Panc1 (cell line): ENCODE measurements around the gene KRT8. TPM values are rescaled to one million over a fixed set of nuclear protein-coding genes. Genes with fewer than 3 reads are reported as not detected.
A peak's percentile ranks its signal among the peaks of the same experiment; 100 is the strongest.

ENCODE experiments used
- ATAC-seq: fragments of 200-7000 bp; cut with Tn5 transposase; 2 replicates; pipeline ENCODE4 v1.9.1; 2020; ENCODE audit warnings: mild to moderate bottlenecking, moderate library complexity
- BruUV-seq: library from RNA; stranded (reverse); fragments of 400-500 nt; replicated peaks from 2 replicates; lab custom pipeline; 2021; lab: Mats Ljungman, UMichigan
- CTCF ChIA-PET: fragments of 300-600 bp; sonication (Branson Sonifier 250); formaldehyde crosslinking; loops from one replicate; lab custom pipeline; 2022; ENCODE audit warnings: antibody characterized with exemption; lab: Charles Lee
- POLR2A ChIA-PET: fragments of 300-600 bp; sonication (Branson Sonifier 250); formaldehyde crosslinking; loops from one replicate; lab custom pipeline; 2022; ENCODE audit warnings: antibody characterized with exemption; lab: Charles Lee
- DNase-seq: peaks from one replicate; pipeline ENCODE4 v3.0.0-alpha.2; 2010; ENCODE audit warnings: low read depth, low spot score
- H3K27ac ChIP-seq: 2 replicates; pipeline ENCODE4 v1.5.1; 2011; ENCODE audit warnings: mild to moderate bottlenecking, low read length, inconsistent platforms
- H3K27me3 ChIP-seq: fragments of 200-500 bp; sonication (Bioruptor generic); 2 replicates; pipeline ENCODE4 v1.6.0; 2014; ENCODE audit warnings: low read length, inconsistent platforms; ENCODE audit not compliant: control insufficient read depth, insufficient read depth
- H3K36me3 ChIP-seq: fragments of 200-500 bp; sonication (Bioruptor generic); 2 replicates; pipeline ENCODE4 v1.5.1; 2014; ENCODE audit warnings: inconsistent platforms, mild to moderate bottlenecking, low read length, moderate library complexity; ENCODE audit not compliant: control insufficient read depth, insufficient read depth
- H3K4me1 ChIP-seq: 2 replicates; pipeline ENCODE4 v1.5.1; 2011; ENCODE audit warnings: inconsistent platforms, mild to moderate bottlenecking, low read length, moderate library complexity; ENCODE audit not compliant: control insufficient read depth, insufficient read depth
- H3K4me3 ChIP-seq, 2 experiments: 2 replicates each; pipeline ENCODE4 v1.5.1; 2011 to 2012; ENCODE audit warnings: low read depth in 2 of 2, low read length in 2 of 2, mild to moderate bottlenecking in 2 of 2, inconsistent platforms in 1 of 2, moderate library complexity in 1 of 2
- H3K9me3 ChIP-seq: fragments of 200-500 bp; sonication (Bioruptor generic); 2 replicates; pipeline ENCODE4 v1.5.1; 2014; ENCODE audit warnings: low read depth, mild to moderate bottlenecking, inconsistent platforms, low read length, moderate library complexity; ENCODE audit not compliant: control insufficient read depth, insufficient read depth
- CTCF ChIP-seq: fragments of 450-650 bp; IDR thresholded peaks from 2 replicates; pipeline ENCODE4 v1.5.1; 2017; ENCODE audit warnings: mild to moderate bottlenecking
- POLR2AphosphoS5 ChIP-seq: IDR thresholded peaks from 2 replicates; pipeline ENCODE4 v1.6.1; 2012; ENCODE audit warnings: mild to moderate bottlenecking, low read depth, low read length, moderate library complexity
- SIN3A ChIP-seq: IDR thresholded peaks from 2 replicates; pipeline ENCODE4 v1.6.1; 2012; ENCODE audit warnings: low read depth, mild to moderate bottlenecking, low read length, moderate library complexity, borderline replicate concordance; ENCODE audit not compliant: insufficient read depth
- TCF7L2 ChIP-seq: IDR thresholded peaks from 2 replicates; pipeline ENCODE4 v1.6.1; 2011; ENCODE audit warnings: mild to moderate bottlenecking, low read depth, low read length, inconsistent platforms
- in situ Hi-C: cut with HindIII; loops from 2 replicates; pipeline ENCODE4 v1.10.0; 2016; ENCODE audit warnings: low sequenced_read_pairs, low pct_unique_long_range_greater_than_20kb
- intact Hi-C: fragments of 100-400 bp; cut with micrococcal nuclease; formaldehyde crosslinking; loops from one replicate; pipeline ENCODE4 v1.10.0; 2022; ENCODE audit not compliant: unreplicated experiment
- total RNA-seq: library from RNA; stranded (reverse); gene quantifications from one replicate; pipeline ENCODE4 v1.2.1, GENCODE V29; 2021; ENCODE audit not compliant: unreplicated experiment
- TF ChIP-seq, protein P1 (sequence below), 2 experiments: IDR thresholded peaks; 2 replicates each; pipeline ENCODE4 v1.6.1; 2011 to 2012; ENCODE audit warnings: low read depth in 2 of 2, control low read depth in 1 of 2, low read length in 1 of 2, mild to moderate bottlenecking in 1 of 2, moderate library complexity in 1 of 2; ENCODE audit not compliant: insufficient read depth in 1 of 2

The KRT8 gene
- total RNA-seq, 1 experiment from 2014 or later, result 6,125 TPM

DNA sequence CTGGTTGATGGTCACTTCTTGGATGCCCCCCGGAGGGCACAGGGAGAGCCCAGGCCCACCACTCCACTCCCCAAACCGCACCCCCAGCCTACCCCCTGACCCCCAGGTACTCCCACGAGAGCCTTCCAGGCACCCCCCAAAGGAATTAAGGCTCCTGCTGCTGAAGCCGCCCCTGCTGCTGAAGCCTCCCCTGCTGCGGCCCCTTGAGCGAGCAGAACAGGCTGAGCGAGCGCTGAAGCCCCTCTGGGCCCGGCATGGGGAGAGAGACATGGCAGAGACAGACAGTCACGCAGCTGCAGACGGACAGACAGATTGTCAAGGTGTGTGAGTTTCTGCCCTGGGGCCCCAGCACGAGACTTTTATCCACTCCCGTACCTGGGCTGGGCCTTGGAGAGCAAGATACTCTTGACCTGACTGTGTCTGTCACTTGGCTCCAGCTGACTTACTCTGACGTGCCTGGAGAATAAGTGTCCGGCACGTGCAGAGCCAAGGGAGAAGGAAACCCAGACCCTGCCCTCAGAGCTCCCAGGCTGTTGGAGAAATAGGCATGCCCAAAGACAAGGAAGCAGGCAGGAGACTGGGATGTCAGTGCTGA, 56.1 kb downstream of the KRT8 start, which contains the start of gene KRT78:
KRT78 (minus strand) TSS at position 334 of the 595 bp plus-strand sequence; CDS start at position 270, 64 bp downstream.
- no TSS peak for BruUV-seq
- Histone ChIP-seq H3K4me3 (no peak within 1 kb of the TSS), H3K9me3 (no peaks in the 10 kb centered on the region), H3K27ac (no peak within 1 kb of the TSS), H3K4me1 (no peaks in the 10 kb centered on the region), H3K27me3 (no peaks in the 10 kb centered on the region), H3K36me3 (no peaks in the 10 kb centered on the region)
- in situ Hi-C loops, result no loop called here
- DNase-seq (no peak), ATAC-seq (no peak)
- TF ChIP-seq TCF7L2 (no peak), CTCF (no peak), POLR2AphosphoS5 (no peak), SIN3A (no peak)
- TF ChIP-seq, protein P1, sequence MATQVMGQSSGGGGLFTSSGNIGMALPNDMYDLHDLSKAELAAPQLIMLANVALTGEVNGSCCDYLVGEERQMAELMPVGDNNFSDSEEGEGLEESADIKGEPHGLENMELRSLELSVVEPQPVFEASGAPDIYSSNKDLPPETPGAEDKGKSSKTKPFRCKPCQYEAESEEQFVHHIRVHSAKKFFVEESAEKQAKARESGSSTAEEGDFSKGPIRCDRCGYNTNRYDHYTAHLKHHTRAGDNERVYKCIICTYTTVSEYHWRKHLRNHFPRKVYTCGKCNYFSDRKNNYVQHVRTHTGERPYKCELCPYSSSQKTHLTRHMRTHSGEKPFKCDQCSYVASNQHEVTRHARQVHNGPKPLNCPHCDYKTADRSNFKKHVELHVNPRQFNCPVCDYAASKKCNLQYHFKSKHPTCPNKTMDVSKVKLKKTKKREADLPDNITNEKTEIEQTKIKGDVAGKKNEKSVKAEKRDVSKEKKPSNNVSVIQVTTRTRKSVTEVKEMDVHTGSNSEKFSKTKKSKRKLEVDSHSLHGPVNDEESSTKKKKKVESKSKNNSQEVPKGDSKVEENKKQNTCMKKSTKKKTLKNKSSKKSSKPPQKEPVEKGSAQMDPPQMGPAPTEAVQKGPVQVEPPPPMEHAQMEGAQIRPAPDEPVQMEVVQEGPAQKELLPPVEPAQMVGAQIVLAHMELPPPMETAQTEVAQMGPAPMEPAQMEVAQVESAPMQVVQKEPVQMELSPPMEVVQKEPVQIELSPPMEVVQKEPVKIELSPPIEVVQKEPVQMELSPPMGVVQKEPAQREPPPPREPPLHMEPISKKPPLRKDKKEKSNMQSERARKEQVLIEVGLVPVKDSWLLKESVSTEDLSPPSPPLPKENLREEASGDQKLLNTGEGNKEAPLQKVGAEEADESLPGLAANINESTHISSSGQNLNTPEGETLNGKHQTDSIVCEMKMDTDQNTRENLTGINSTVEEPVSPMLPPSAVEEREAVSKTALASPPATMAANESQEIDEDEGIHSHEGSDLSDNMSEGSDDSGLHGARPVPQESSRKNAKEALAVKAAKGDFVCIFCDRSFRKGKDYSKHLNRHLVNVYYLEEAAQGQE (IDR thresholded peaks at IDR 0.05; ENCODE audit: insufficient read depth in 1 of 2, low read depth in 2 of 2, low read length in 1 of 2), result no peak
- ChIA-PET CTCF (no interaction called here), POLR2A (no interaction called here)
- intact Hi-C loops, result no loop called here

DNA sequence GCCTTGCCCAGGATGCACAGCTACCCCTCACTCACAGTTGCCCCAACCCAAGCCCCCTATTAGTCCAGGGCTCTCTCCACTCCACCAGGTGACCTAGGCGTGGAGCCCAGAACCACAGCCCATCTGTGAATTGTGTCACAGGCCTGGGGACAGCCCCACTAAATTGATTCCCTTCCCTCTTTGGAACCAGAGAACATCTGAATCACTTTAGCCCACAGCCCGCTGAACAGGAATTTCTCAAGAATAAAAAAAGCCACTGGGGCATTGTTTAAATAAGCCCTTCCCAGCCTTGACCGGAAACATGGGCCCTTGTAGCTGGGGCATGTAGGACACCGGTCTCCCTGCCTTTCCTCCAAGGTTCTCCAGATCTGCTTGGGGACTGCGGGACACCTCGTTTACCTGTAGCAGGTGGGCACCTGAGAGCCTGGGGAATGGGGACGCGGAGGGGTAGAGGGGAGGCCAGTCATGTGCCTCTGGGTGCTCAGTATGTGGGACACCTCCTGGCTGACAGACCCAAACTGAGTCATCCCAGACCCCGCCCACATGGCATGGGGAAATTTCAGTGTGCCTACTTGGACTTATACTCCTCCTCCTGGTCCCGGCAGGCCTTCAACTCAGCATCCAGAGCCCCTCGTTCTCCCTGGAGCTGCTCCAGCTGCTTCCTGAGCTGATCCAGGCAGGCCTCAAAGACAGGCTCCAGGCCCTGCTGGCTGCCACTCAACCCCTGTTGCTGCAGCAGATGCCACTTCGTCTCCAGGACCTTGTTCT, 57.4 kb downstream of the KRT8 start:
- DNase-seq, result no peak
- H3K4me1 ChIP-seq, result no peaks in the 10 kb centered on the region
- no peaks in the 10 kb centered on the region for H3K27me3 ChIP-seq
- H3K36me3 ChIP-seq, result no peaks in the 10 kb centered on the region
- H3K9me3 ChIP-seq, result no peaks in the 10 kb centered on the region
- intact Hi-C loops (no loop called here), in situ Hi-C loops (no loop called here)
- CTCF ChIA-PET, result no interaction called here
- H3K4me3 ChIP-seq, result no peak overlapping the region
- no peak for TF ChIP-seq SIN3A
- no peak for TF ChIP-seq TCF7L2
- no peak for TF ChIP-seq POLR2AphosphoS5
- no peak for TF ChIP-seq CTCF
- TF ChIP-seq, protein P1 (IDR thresholded peaks at IDR 0.05; ENCODE audit: insufficient read depth in 1 of 2, low read depth in 2 of 2, low read length in 1 of 2), result no peak
- no peak overlapping the region for H3K27ac ChIP-seq
- POLR2A ChIA-PET, result no interaction called here
- no TSS peak for BruUV-seq
- 0 out of 2 replicates have a peak, but pooled peaks have one; percentile 26 for ATAC-seq
